ENCODE results near the gene ASIC2. TPM values are rescaled to one million over a fixed set of nuclear protein-coding genes. Genes with fewer than 3 reads are reported as not detected.

The ASIC2 gene
- total RNA-seq, 1 donor from 2014 or later = not detected

DNA sequence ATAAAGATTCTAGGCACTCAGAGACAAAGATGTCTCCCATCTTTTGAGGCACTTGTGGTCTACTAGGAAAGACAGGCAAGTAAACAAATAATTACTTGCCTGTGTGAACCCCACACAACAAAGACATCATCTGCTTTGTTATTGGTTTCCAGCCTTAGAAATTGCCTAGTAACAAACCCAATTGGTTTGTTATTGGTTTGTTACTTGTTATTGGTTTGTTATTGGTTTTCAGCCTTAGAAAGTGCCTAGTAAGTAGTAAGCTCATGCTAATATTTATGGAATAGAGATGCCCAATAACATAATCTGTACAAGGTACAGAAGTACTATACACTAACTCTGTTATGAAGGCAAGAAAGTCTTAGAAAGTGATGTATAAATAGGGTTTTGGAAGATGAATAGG, 67.1 kb downstream of the ASIC2 start:
- H3K9me3 Mint-ChIP-seq (ENCODE audit: unreplicated experiment) = no peaks in the 10 kb centered on the region
- H3K27ac Mint-ChIP-seq (ENCODE audit: unreplicated experiment) = no peak overlapping the region
- TF ChIP-seq, protein P1, sequence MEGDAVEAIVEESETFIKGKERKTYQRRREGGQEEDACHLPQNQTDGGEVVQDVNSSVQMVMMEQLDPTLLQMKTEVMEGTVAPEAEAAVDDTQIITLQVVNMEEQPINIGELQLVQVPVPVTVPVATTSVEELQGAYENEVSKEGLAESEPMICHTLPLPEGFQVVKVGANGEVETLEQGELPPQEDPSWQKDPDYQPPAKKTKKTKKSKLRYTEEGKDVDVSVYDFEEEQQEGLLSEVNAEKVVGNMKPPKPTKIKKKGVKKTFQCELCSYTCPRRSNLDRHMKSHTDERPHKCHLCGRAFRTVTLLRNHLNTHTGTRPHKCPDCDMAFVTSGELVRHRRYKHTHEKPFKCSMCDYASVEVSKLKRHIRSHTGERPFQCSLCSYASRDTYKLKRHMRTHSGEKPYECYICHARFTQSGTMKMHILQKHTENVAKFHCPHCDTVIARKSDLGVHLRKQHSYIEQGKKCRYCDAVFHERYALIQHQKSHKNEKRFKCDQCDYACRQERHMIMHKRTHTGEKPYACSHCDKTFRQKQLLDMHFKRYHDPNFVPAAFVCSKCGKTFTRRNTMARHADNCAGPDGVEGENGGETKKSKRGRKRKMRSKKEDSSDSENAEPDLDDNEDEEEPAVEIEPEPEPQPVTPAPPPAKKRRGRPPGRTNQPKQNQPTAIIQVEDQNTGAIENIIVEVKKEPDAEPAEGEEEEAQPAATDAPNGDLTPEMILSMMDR (IDR thresholded peaks at IDR 0.05; ENCODE audit: unreplicated experiment) = no peak
- H3K4me1 Mint-ChIP-seq (ENCODE audit: unreplicated experiment) = no peaks in the 10 kb centered on the region
- no peak for DNase-seq (ENCODE audit: low spot score)
- no peaks in the 10 kb centered on the region for H3K36me3 Mint-ChIP-seq (ENCODE audit: low read depth, unreplicated experiment)
- H3K4me3 Mint-ChIP-seq (ENCODE audit: unreplicated experiment) = no peak overlapping the region
- H3K27me3 Mint-ChIP-seq (ENCODE audit: unreplicated experiment) = peaks cover 2% of the 10 kb centered on the region

DNA sequence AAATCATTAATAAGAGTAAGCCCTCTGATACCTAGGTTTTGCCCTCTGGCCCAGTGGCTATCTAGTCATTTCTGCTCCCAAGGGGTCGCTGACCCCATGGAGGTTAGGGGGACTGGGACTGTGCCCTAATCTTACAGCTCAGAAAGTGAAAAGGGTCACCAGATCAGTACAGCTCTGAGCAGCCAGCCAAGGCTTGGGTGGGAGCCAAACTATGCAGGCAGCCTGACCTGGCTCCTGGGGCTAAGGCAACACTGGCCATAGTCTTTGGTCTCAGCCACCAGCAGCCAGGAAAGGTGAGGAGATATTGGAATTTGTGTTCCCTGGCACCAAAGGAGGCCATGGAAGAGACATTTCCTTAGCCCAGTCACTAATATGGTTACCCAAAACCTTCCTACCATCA, 67.6 kb downstream of the ASIC2 start:
- no peak overlapping the region for H3K27ac Mint-ChIP-seq (ENCODE audit: unreplicated experiment)
- no peak overlapping the region for H3K4me3 Mint-ChIP-seq (ENCODE audit: unreplicated experiment)
- no peaks in the 10 kb centered on the region for H3K4me1 Mint-ChIP-seq (ENCODE audit: unreplicated experiment)
- no peak for DNase-seq (ENCODE audit: low spot score)
- H3K9me3 Mint-ChIP-seq (ENCODE audit: unreplicated experiment) = no peaks in the 10 kb centered on the region
- TF ChIP-seq, protein P1 (IDR thresholded peaks at IDR 0.05; ENCODE audit: unreplicated experiment) = no peak
- no peaks in the 10 kb centered on the region for H3K36me3 Mint-ChIP-seq (ENCODE audit: low read depth, unreplicated experiment)
- H3K27me3 Mint-ChIP-seq (ENCODE audit: unreplicated experiment) = peaks cover 2% of the 10 kb centered on the region

DNA sequence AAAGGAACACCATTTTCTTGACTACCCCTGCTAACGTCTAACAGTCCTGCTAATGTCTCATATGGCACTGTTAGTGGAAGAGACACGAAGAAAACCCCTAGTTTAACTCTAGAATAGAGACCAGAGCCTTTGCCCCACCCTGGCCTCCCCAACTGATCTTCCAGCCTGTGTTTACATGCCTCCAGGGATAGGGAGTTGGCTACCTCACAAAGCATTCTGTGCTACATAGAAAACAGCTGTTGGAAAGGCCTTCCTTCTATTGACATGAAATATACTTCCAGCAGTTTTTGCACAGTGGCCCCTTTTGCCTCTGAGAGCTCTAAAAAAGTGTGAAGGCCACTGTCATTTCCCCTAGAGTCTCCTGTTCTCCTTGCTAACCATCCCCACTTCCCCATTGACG, 73.1 kb downstream of the ASIC2 start:
- H3K4me1 Mint-ChIP-seq (ENCODE audit: unreplicated experiment) = no peaks in the 10 kb centered on the region
- DNase-seq (ENCODE audit: low spot score) = no peak
- peaks cover 4% of the 10 kb centered on the region for H3K27me3 Mint-ChIP-seq (ENCODE audit: unreplicated experiment)
- no peak overlapping the region for H3K27ac Mint-ChIP-seq (ENCODE audit: unreplicated experiment)
- TF ChIP-seq, protein P1 (IDR thresholded peaks at IDR 0.05; ENCODE audit: unreplicated experiment) = no peak
- H3K4me3 Mint-ChIP-seq (ENCODE audit: unreplicated experiment) = no peak overlapping the region
- no peaks in the 10 kb centered on the region for H3K36me3 Mint-ChIP-seq (ENCODE audit: low read depth, unreplicated experiment)
- H3K9me3 Mint-ChIP-seq (ENCODE audit: unreplicated experiment) = no peaks in the 10 kb centered on the region

DNA sequence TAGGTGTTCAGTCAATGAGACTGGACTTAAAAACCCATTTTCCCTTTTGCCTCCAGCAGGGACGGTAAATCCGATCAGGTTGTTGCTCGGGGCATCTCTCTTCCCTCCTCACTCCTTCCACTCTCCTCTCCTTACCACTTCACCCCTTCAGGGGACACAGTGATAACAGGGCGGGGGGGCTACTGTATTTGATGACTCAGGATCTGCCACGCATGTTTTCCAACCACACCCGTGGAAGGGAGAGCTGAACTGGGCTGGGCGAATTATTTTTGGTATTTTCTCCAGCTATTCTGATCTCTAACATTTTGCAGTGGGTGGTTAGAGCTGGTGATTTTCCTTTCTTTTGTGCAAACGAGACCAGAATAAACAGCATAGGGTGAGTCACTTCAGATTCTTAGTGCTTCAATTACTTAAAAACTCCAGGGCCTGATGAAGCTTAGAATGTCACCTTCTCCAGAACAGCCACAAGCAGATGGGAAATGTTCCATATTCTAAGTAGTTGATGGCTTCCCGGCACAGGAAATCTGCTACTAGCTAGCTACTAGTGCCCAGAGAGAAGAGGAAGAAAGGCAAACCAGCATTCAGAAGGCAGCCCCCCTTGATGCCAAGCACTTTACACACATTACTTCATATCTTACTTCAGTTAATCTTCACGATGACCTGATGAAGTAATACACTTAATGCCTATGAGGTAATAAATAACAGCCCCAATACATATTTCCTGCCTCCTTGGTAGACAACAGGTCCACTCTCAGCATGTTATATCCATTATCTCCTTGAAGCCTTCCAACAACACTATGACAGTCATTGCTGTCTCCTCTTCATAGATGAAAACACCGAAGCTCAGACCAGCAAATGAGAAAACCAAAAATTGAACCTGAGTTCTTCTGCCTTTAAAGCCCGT, 74.1 kb downstream of the ASIC2 start:
- H3K27me3 Mint-ChIP-seq (ENCODE audit: unreplicated experiment) = peaks cover 4% of the 10 kb centered on the region
- no peak overlapping the region for H3K27ac Mint-ChIP-seq (ENCODE audit: unreplicated experiment)
- no peak for DNase-seq (ENCODE audit: low spot score)

DNA sequence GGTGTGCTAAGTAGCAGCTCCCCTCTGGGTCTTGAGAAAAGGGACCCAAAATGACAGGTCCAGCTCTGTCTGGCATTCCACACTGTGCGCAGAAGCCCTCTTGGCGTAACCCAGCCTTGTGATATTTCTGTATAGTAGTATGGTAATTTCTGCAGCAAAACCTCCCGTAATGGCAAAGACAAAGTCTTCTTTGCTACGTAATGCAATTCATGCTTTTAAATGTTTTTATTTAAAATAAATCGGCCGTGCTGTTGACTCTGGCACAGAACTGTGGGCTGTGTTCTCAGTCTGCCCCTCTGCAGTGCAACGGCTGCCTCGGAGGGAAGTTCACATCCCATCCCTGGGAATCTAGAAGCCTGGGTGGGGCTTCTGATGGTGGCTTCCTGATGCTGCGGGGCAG, 75.2 kb downstream of the ASIC2 start:
- Mint-ChIP-seq H3K36me3 (ENCODE audit: low read depth, unreplicated experiment) (no peaks in the 10 kb centered on the region), H3K27me3 (ENCODE audit: unreplicated experiment) (peaks cover 4% of the 10 kb centered on the region), H3K4me3 (ENCODE audit: unreplicated experiment) (no peak overlapping the region), H3K9me3 (ENCODE audit: unreplicated experiment) (no peaks in the 10 kb centered on the region), H3K27ac (ENCODE audit: unreplicated experiment) (no peak overlapping the region), H3K4me1 (ENCODE audit: unreplicated experiment) (no peaks in the 10 kb centered on the region)
- no peak for DNase-seq (ENCODE audit: low spot score)
- TF ChIP-seq, protein P1 (IDR thresholded peaks at IDR 0.05; ENCODE audit: unreplicated experiment) = no peak

More for the DNA sequence above, 74.1 kb downstream of the ASIC2 start:
- Mint-ChIP-seq H3K4me1 (ENCODE audit: unreplicated experiment) (no peaks in the 10 kb centered on the region), H3K4me3 (ENCODE audit: unreplicated experiment) (no peak overlapping the region), H3K36me3 (ENCODE audit: low read depth, unreplicated experiment) (no peaks in the 10 kb centered on the region), H3K9me3 (ENCODE audit: unreplicated experiment) (no peaks in the 10 kb centered on the region)
- TF ChIP-seq, protein P1 (IDR thresholded peaks at IDR 0.05; ENCODE audit: unreplicated experiment) = no peak

Measured in endothelial cell (in vitro differentiated cells).